GM04503 (cell line): ENCODE measurements around the gene CHRNE.

Experiments
- DNase-seq: peaks from one replicate; pipeline ENCODE4 v3.0.0-alpha.2; 2012; ENCODE audit warnings: low read depth

CHRNE gene

DNA sequence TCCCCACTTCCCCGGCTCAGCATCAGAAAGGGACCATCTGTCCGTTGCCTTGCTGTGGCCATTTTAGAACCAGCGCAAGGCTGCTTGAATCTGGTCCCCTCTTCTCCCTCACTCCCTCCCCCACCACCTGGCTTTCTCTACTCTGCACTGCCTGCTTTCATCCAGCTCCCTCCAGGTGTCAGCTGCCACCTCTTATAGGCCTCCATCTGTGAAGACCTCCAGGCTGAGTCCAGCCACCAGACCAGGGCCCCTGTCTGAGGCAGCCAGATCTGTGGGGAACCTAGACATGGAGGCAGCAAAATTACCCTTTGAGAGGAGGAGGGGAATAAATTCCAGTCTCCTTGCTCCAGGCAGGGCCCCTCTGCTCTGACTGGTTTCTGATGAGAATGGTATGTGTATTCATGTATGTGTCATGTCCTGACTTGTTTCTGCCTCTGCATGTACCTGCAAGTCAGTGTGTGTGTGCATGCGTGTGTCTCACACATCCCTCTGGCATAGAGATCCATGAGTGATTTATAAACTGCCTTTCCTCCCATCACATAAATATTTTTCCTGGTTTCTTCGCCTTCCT lies 48.7 kb downstream of the CHRNE start:
- no peak for DNase-seq

DNA sequence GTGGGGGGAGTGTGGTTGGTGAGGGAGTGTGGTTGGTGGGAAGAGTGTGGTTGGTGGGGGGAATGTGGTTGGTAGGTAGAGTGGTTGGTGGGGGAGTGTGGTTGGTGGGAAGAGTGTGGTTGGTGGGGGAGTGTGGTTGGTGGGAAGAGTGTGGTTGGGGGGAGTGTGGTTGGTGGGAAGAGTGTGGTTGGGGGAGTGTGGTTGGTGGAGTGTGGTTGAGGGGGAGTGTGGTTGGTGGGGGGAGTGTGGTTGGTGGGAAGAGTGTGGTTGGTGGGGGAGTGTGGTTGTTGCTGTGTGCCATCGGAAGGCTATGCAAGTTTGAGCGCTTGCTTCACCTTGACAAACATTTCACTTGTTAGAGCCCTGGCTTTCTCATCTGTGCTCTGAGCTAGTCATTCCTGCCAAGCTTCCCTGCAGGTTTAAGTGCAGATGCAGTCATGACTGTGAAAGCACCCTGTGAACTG lies 49.7 kb downstream of the CHRNE start:
- no peak for DNase-seq

DNA sequence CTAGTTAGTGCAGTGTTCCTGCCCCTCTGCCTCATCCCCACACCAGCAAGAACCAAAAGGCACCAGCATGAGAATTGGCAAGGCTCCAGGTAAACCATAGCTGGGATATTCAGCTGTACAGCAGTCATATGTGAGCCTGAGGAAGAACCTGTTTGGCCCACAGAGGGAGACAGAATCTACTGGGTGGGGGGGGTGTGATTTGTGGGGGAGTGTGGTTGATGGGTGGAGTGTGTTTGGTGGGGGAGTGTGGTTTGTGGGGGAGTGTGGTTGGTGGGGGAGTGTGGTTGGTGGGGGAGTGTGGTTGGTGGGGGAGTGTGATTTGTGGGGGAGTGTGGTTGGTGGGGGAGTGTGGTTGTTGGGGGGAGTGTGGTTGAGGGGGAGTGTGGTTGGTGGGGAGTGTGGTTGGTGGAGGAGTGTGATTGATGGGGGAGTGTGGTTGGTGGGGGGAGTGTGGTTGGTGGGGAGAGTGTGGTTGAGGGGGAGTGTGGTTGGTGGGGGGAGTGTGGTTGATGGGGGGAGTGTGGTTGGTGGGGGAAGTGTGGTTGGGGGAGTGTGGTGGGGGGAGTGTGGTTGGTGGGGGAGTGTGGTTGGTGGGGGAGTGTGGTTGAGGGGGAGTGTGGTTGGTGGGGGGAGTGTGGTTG lies 50.2 kb downstream of the CHRNE start:
- no peak for DNase-seq

DNA sequence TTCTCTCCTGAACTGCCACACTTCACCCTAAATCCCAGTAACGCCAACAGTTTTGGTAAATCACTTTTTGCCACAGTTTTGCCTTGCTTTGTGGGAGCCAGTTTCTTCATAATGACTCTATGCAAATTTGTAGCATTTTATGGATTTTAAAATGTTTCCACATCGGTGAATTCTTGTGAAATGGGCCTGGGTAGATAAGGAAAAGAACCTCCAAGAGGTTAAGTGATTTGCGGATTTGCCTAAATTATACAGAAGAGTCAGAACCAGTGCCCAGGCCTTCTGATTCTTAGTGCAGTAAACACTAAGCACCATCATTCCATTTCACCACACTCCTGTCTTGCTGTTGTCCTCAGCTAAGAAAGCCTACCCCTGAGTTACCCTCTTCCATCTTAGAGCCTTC lies 51.8 kb downstream of the CHRNE start:
- no peak for DNase-seq

DNA sequence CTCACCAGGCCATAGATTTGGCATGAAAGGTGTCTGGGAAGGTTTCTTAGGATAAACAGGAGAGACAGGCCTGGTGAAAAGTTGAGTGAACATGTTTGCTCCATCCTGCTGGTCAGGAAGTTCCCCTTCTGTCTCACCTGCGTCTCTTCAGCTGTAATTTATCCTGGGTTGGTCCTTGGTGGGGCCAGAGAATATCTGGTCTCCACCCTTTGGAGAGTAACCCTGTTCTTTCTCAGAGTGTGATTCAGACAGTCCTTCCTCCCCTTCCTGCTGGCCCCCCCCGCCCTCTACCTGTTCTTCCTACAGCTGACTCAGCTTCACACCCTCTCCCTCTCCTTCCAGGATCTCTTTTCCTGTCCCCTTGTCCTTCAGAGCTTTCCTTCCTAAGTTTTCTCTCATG lies 52.7 kb downstream of the CHRNE start:
- no peak for DNase-seq

DNA sequence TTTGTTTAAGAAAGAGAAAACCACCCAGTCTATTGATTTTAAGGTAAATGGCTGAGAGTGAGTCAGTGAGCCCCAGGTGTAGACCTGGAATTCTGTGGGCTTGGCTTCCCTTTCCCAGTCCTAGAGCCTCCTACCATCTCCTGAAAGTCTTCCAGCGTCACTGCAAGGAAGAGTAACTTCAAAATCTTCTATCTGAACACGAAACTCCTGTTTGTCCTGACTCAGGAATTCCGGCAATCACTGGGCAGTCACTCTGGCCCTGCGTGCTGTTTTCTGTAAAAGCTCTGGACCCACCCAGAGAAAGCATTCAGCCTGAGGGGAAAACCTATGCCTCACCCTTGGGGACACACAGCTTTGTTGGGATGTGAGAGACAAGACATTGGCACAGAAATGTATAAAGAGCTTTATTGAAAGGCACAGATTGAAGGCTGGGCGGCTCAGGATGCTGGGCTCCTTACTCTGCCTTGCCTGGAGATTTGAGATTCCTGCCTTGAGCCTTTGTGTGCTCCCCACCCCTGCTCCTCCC lies 53.8 kb downstream of the CHRNE start:
- no peak for DNase-seq
